Measurements from ENCODE around the gene RAB6A. TPM values are rescaled to one million over a fixed set of nuclear protein-coding genes. Genes with fewer than 3 reads are reported as not detected.

The RAB6A gene
- total and polyA plus RNA-seq, 2 donors (not counting 3 experiments of a cell fraction or from before 2014, with no cell fraction given), result 45.0 to 130 TPM

DNA sequence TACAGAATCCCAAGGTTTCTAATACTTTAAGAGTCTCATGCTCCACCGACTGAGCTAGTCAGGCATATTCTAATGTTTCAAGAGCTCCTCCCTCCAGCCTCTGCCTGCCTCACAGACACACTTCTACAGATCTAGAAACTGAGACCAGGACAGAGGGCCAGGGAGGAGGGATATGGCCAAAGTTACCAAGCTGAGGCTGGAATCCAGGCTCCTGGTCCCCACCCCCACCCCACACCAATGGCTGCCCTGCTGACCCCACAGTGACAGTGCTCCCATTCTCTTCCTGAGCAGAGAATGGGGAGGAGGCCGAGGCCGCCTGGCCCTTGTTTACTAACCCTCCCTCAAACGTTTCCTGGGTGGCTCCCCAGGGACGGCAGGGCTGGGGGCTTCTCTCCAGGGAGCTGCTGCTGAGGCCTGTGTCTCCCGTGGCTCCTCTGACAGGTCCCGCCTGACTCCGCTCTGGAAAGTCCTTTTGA lies 112.3 kb downstream of the RAB6A start:
- no peak overlapping the region for H3K4me2 ChIP-seq (ENCODE audit: insufficient read depth, low read length)
- intact Hi-C loops (cut with micrococcal nuclease), result no loop called here
- TF ChIP-seq POLR2AphosphoS5 (IDR thresholded peaks at IDR 0.05; ENCODE audit: insufficient read depth, low read depth, low read length), result no peak
- no peak for TF ChIP-seq MYC (IDR thresholded peaks at IDR 0.05; ENCODE audit: low read depth, low read length)
- TF ChIP-seq CTCF (IDR thresholded peaks at IDR 0.05; ENCODE audit: extremely low read depth in 1 of 2, insufficient read depth in 1 of 2, low read depth in 1 of 2, low read length in 2 of 2), result no peak
- H3K27me3 ChIP-seq (ENCODE audit: control insufficient read depth in 2 of 2, insufficient read depth in 2 of 2, low read length in 2 of 2), result peaks cover 11 to 23% of the 10 kb centered on the region in 2 experiments
- H3K9me3 ChIP-seq (replicated peaks; ENCODE audit: control insufficient read depth, insufficient read depth, low read length), result no peaks in the 10 kb centered on the region
- FAIRE-seq (no peak), DNase-seq (ENCODE audit: low read depth, low spot score) (no peak)
- no peak overlapping the region for H2AFZ ChIP-seq (ENCODE audit: low read depth, low read length)
- ChIA-PET POLR2A (no interaction called here), CTCF (interaction anchor here (1.0 to 3.3 kb wide), 5 partner anchors 12 to 170 kb away, joined by 3 to 21 read pairs (median 5); no protein-coding TSS in a partner anchor)
- no peak overlapping the region for H3K27ac ChIP-seq (ENCODE audit: insufficient read depth, low read depth, low read length)
- no peaks in the 10 kb centered on the region for H3K4me1 ChIP-seq (ENCODE audit: control insufficient read depth, extremely low read depth, insufficient read depth, low read length)
- no peak overlapping the region for H3K9ac ChIP-seq (replicated peaks; ENCODE audit: extremely low read depth, insufficient read depth, low read length)
- no peaks in the 10 kb centered on the region for H3K36me3 ChIP-seq (ENCODE audit: control insufficient read depth in 2 of 2, extremely low read depth in 1 of 2, insufficient read depth in 2 of 2, low read length in 2 of 2)
- no peak overlapping the region for H3K4me3 ChIP-seq (replicated peaks in 1 of 3; ENCODE audit: insufficient read depth in 1 of 3, low read depth in 1 of 3, low read length in 3 of 3)
- BruUV-seq (replicated peaks), result no TSS peak
- no peaks in the 10 kb centered on the region for H3K9me1 ChIP-seq (replicated peaks; ENCODE audit: control insufficient read depth, extremely low read depth, insufficient read depth, low read length)
- no peaks in the 10 kb centered on the region for H3K79me2 ChIP-seq (ENCODE audit: control insufficient read depth, insufficient read depth, low read length)
- no peaks in the 10 kb centered on the region for H4K20me1 ChIP-seq (replicated peaks; ENCODE audit: control insufficient read depth, extremely low read depth, insufficient read depth, low read length)
- dilution Hi-C loops (cut with MboI; ENCODE audit: extremely low pct_ligation_motif_present, low sequenced_read_pairs), result no loop called here

DNA sequence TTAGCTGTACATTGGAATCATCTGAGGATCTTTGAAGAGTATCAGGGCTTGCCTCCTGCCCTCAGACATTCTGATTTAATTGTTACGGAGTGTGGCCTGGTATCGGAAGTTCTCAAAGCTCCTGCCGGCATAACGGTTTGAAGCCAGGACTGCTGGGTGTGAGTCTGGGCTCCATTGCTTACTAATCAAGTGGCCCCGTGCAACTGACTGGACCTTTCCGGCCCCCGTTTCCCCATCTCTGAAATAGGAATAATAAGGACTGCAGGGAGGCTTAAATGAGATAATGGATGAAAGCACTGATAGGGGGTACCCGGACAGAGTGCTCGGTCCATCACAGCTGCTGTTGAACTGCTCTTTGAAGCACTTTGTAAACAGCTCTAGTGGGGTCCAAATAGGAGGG lies 112.8 kb downstream of the RAB6A start:
- Histone ChIP-seq H3K4me2 (ENCODE audit: insufficient read depth, low read length) (no peak overlapping the region), H3K36me3 (ENCODE audit: control insufficient read depth in 2 of 2, extremely low read depth in 1 of 2, insufficient read depth in 2 of 2, low read length in 2 of 2) (no peaks in the 10 kb centered on the region), H3K4me3 (replicated peaks in 1 of 3; ENCODE audit: insufficient read depth in 1 of 3, low read depth in 1 of 3, low read length in 3 of 3) (no peak overlapping the region), H3K79me2 (ENCODE audit: control insufficient read depth, insufficient read depth, low read length) (no peaks in the 10 kb centered on the region), H4K20me1 (replicated peaks; ENCODE audit: control insufficient read depth, extremely low read depth, insufficient read depth, low read length) (no peaks in the 10 kb centered on the region), H3K9ac (replicated peaks; ENCODE audit: extremely low read depth, insufficient read depth, low read length) (no peak overlapping the region), H3K9me3 (replicated peaks; ENCODE audit: control insufficient read depth, insufficient read depth, low read length) (no peaks in the 10 kb centered on the region), H2AFZ (ENCODE audit: low read depth, low read length) (no peak overlapping the region), H3K27ac (ENCODE audit: insufficient read depth, low read depth, low read length) (no peak overlapping the region), H3K27me3 (ENCODE audit: control insufficient read depth in 2 of 2, insufficient read depth in 2 of 2, low read length in 2 of 2) (peaks cover 11 to 23% of the 10 kb centered on the region in 2 experiments), H3K9me1 (replicated peaks; ENCODE audit: control insufficient read depth, extremely low read depth, insufficient read depth, low read length) (no peaks in the 10 kb centered on the region), H3K4me1 (ENCODE audit: control insufficient read depth, extremely low read depth, insufficient read depth, low read length) (no peaks in the 10 kb centered on the region)
- POLR2A ChIA-PET, result no interaction called here
- dilution Hi-C loops (cut with MboI; ENCODE audit: extremely low pct_ligation_motif_present, low sequenced_read_pairs), result no loop called here
- intact Hi-C loops (cut with micrococcal nuclease), result no loop called here
- CTCF ChIA-PET, result interaction anchor here (1.0 to 3.3 kb wide), 5 partner anchors 13 to 169 kb away, joined by 3 to 21 read pairs (median 5); no protein-coding TSS in a partner anchor
- no TSS peak for BruUV-seq (replicated peaks)
- FAIRE-seq (no peak), DNase-seq (ENCODE audit: low read depth, low spot score) (no peak)
- no peak for TF ChIP-seq GATA2 (IDR thresholded peaks at IDR 0.05; ENCODE audit: insufficient read depth, insufficient read length, low read depth, low read length)
- TF ChIP-seq MYC (IDR thresholded peaks at IDR 0.05; ENCODE audit: low read depth, low read length), result no peak
- TF ChIP-seq POLR2A (IDR thresholded peaks at IDR 0.05; ENCODE audit: low read depth, low read length), result no peak
- no peak for TF ChIP-seq MAX (IDR thresholded peaks at IDR 0.05; ENCODE audit: insufficient read depth, insufficient read length)
- TF ChIP-seq POLR2AphosphoS5 (IDR thresholded peaks at IDR 0.05; ENCODE audit: insufficient read depth, low read depth, low read length), result no peak
